ENCODE measurements around the gene JMY.

JMY gene

GRCh38 chr5:79189439-79190234, 46.3 kb upstream of the JMY start:
- H3K4me3 ChIP-seq (ENCODE audit: low read depth, low read length, poor library complexity, severe bottlenecking): no peak overlapping the region
- H3K36me3 ChIP-seq (ENCODE audit: insufficient read depth, low read length): no peaks in the 10 kb centered on the region
- no peak overlapping the region for H3K9ac ChIP-seq (ENCODE audit: low read length)
- no peaks in the 10 kb centered on the region for H3K4me1 ChIP-seq (ENCODE audit: insufficient read depth, low read length, severe bottlenecking)
- no peak overlapping the region for H3K4me2 ChIP-seq (ENCODE audit: low read length)
- no peaks in the 10 kb centered on the region for H3K9me2 ChIP-seq (ENCODE audit: low read depth, low read length)
- no peaks in the 10 kb centered on the region for H3K27me3 ChIP-seq (ENCODE audit: insufficient read depth, low read length)
- H2AFZ ChIP-seq (ENCODE audit: low read length): no peak overlapping the region
- TF ChIP-seq EZH2 (IDR thresholded peaks at IDR 0.05; ENCODE audit: borderline replicate concordance, low read length) (no peak), CTCF (IDR thresholded peaks at IDR 0.05; ENCODE audit: low read length) (no peak)
- no peaks in the 10 kb centered on the region for H3K79me2 ChIP-seq (ENCODE audit: insufficient read depth, low read length)
- no peaks in the 10 kb centered on the region for H4K20me1 ChIP-seq (ENCODE audit: insufficient read depth, low read length)
- H3K9me3 ChIP-seq (ENCODE audit: low read length): no peaks in the 10 kb centered on the region
- no peak overlapping the region for H3K27ac ChIP-seq (ENCODE audit: low read depth, low read length, poor library complexity, severe bottlenecking)
- no peaks in the 10 kb centered on the region for H3F3A ChIP-seq (ENCODE audit: insufficient read depth, low read length)

GRCh38 chr5:79190235-79190529, 45.7 kb upstream of the JMY start:
- Histone ChIP-seq H4K20me1 (ENCODE audit: insufficient read depth, low read length) (no peaks in the 10 kb centered on the region), H3K4me1 (ENCODE audit: insufficient read depth, low read length, severe bottlenecking) (no peaks in the 10 kb centered on the region), H3K36me3 (ENCODE audit: insufficient read depth, low read length) (no peaks in the 10 kb centered on the region), H3F3A (ENCODE audit: insufficient read depth, low read length) (no peaks in the 10 kb centered on the region), H3K9me3 (ENCODE audit: low read length) (no peaks in the 10 kb centered on the region), H3K27ac (ENCODE audit: low read depth, low read length, poor library complexity, severe bottlenecking) (no peak overlapping the region), H3K4me2 (ENCODE audit: low read length) (no peak overlapping the region), H3K4me3 (ENCODE audit: low read depth, low read length, poor library complexity, severe bottlenecking) (no peak overlapping the region), H3K27me3 (ENCODE audit: insufficient read depth, low read length) (no peaks in the 10 kb centered on the region), H3K9me2 (ENCODE audit: low read depth, low read length) (no peaks in the 10 kb centered on the region), H3K9ac (ENCODE audit: low read length) (no peak overlapping the region), H2AFZ (ENCODE audit: low read length) (no peak overlapping the region), H3K79me2 (ENCODE audit: insufficient read depth, low read length) (no peaks in the 10 kb centered on the region)
- no peak for TF ChIP-seq EZH2 (IDR thresholded peaks at IDR 0.05; ENCODE audit: borderline replicate concordance, low read length)
- TF ChIP-seq CTCF (IDR thresholded peaks at IDR 0.05; ENCODE audit: low read length): no peak

GRCh38 chr5:79191457-79191856, 44.5 kb upstream of the JMY start:
- no peaks in the 10 kb centered on the region for H4K20me1 ChIP-seq (ENCODE audit: insufficient read depth, low read length)
- no peaks in the 10 kb centered on the region for H3K9me3 ChIP-seq (ENCODE audit: low read length)
- no peaks in the 10 kb centered on the region for H3K27me3 ChIP-seq (ENCODE audit: insufficient read depth, low read length)
- H3F3A ChIP-seq (ENCODE audit: insufficient read depth, low read length): no peaks in the 10 kb centered on the region
- H3K9ac ChIP-seq (ENCODE audit: low read length): no peak overlapping the region
- H3K4me3 ChIP-seq (ENCODE audit: low read depth, low read length, poor library complexity, severe bottlenecking): no peak overlapping the region
- no peaks in the 10 kb centered on the region for H3K4me1 ChIP-seq (ENCODE audit: insufficient read depth, low read length, severe bottlenecking)
- H3K27ac ChIP-seq (ENCODE audit: low read depth, low read length, poor library complexity, severe bottlenecking): no peak overlapping the region
- H3K36me3 ChIP-seq (ENCODE audit: insufficient read depth, low read length): no peaks in the 10 kb centered on the region
- TF ChIP-seq EZH2 (IDR thresholded peaks at IDR 0.05; ENCODE audit: borderline replicate concordance, low read length): no peak
- no peak for TF ChIP-seq CTCF (IDR thresholded peaks at IDR 0.05; ENCODE audit: low read length)
- no peaks in the 10 kb centered on the region for H3K9me2 ChIP-seq (ENCODE audit: low read depth, low read length)
- no peaks in the 10 kb centered on the region for H3K79me2 ChIP-seq (ENCODE audit: insufficient read depth, low read length)
- H2AFZ ChIP-seq (ENCODE audit: low read length): no peak overlapping the region
- no peak overlapping the region for H3K4me2 ChIP-seq (ENCODE audit: low read length)
